Mucosa of descending colon (tissue), 3 donors: ENCODE measurements around the gene CHRDL2. TPM values are rescaled to one million over a fixed set of nuclear protein-coding genes. Genes with fewer than 3 reads are reported as not detected.
A peak's percentile ranks its signal among the peaks of the same experiment; 100 is the strongest.

ENCODE experiments used
- ATAC-seq: fragments of 200-7000 bp; cut with Tn5 transposase; one replicate; pipeline ENCODE4 v1.9.1; 2020; ENCODE audit warnings: mild to moderate bottlenecking, moderate library complexity
- DNase-seq, 3 donors: peaks; one replicate each; pipeline ENCODE4 v3.0.0-alpha.2; 2020
- H3K36me3 ChIP-seq: fragments of 200-600 bp; one replicate; pipeline ENCODE4 v1.8.0; 2021; ENCODE audit warnings: low read depth, mild to moderate bottlenecking
- H3K4me1 ChIP-seq: fragments of 200-600 bp; one replicate; pipeline ENCODE4 v1.8.0; 2021; ENCODE audit warnings: low read depth, mild to moderate bottlenecking
- H3K4me3 ChIP-seq: fragments of 200-600 bp; one replicate; pipeline ENCODE4 v1.8.0; 2021; ENCODE audit warnings: mild to moderate bottlenecking
- H3K9me3 ChIP-seq: fragments of 200-600 bp; one replicate; pipeline ENCODE4 v1.8.0; 2021; ENCODE audit warnings: mild to moderate bottlenecking
- CTCF ChIP-seq: fragments of 200-600 bp; IDR thresholded peaks from one replicate; pipeline ENCODE4 v1.8.0; 2022; ENCODE audit warnings: antibody characterized with exemption, mild to moderate bottlenecking
- intact Hi-C, 2 donors: fragments of 100-400 bp; cut with DNase I in 1 of 2; cut with micrococcal nuclease in 1 of 2; formaldehyde crosslinking; loops; one replicate each; pipeline versions ENCODE4 v1.11.0 to v1.11.1; 2022; cut with DNase I, micrococcal nuclease
- total RNA-seq, 3 donors: library from RNA; stranded (reverse); fragmentation: NEBNext Ultra II Directional in 2 of 3; extraction: Animal tissue kit (Norgen Biotek cat#: 25700) in 2 of 3; gene quantifications; one replicate each; pipeline versions ENCODE4 v1.2.1 to v1.2.4, GENCODE V29; 2021 to 2023
- donor health status: DM: no; HTN: no; CAD: no; lungs with moderate emphysema.
- donor health status: DM: no; HTN: no; CAD: no.
- donor health status: DM: no; HTN: yes; CAD: no.

Gene CHRDL2
- total RNA-seq, 3 donors from 2014 or later, result 41.2 to 52.2 TPM; not detected in 1

GRCh38 chr11:74714904-74715303 is 16.3 kb downstream of the CHRDL2 start:
- H3K4me1 ChIP-seq, result no peaks in the 10 kb centered on the region

GRCh38 chr11:74713686-74714085 is 17.5 kb downstream of the CHRDL2 start:
- intact Hi-C loops, result no loop called here
- no peak overlapping the region for H3K4me3 ChIP-seq
- no peak for ATAC-seq
- no peak for DNase-seq
- no peak for TF ChIP-seq CTCF
- H3K36me3 ChIP-seq, result no peaks in the 10 kb centered on the region
- H3K9me3 ChIP-seq, result no peaks in the 10 kb centered on the region
- H3K4me1 ChIP-seq, result no peaks in the 10 kb centered on the region

More at GRCh38 chr11:74714904-74715303, 16.3 kb downstream of the CHRDL2 start:
- no peak for DNase-seq
- no peak for TF ChIP-seq CTCF
- no peak for ATAC-seq
- H3K36me3 ChIP-seq, result no peaks in the 10 kb centered on the region
- H3K4me3 ChIP-seq, result no peak overlapping the region
- intact Hi-C loops, result no loop called here
- H3K9me3 ChIP-seq, result no peaks in the 10 kb centered on the region

GRCh38 chr11:74710281-74710938 is 20.8 kb downstream of the CHRDL2 start:
- TF ChIP-seq CTCF, result no peak
- no peak overlapping the region for H3K4me3 ChIP-seq
- no peaks in the 10 kb centered on the region for H3K9me3 ChIP-seq
- H3K4me1 ChIP-seq, result peaks cover 5% of the 10 kb centered on the region
- intact Hi-C loops, result no loop called here
- no peak for DNase-seq
- ATAC-seq, result no peak
- no peaks in the 10 kb centered on the region for H3K36me3 ChIP-seq

GRCh38 chr11:74709175-74709574 is 22.1 kb downstream of the CHRDL2 start:
- H3K4me1 ChIP-seq, result peaks cover 5% of the 10 kb centered on the region
- H3K4me3 ChIP-seq, result no peak overlapping the region
- ATAC-seq (no peak), DNase-seq (no peak)
- H3K9me3 ChIP-seq, result no peaks in the 10 kb centered on the region
- intact Hi-C loops, result no loop called here
- TF ChIP-seq CTCF, result no peak
- H3K36me3 ChIP-seq, result no peaks in the 10 kb centered on the region

GRCh38 chr11:74707602-74708510 is 23.4 kb downstream of the CHRDL2 start:
- peaks cover 5% of the 10 kb centered on the region for H3K4me1 ChIP-seq
- H3K9me3 ChIP-seq, result no peaks in the 10 kb centered on the region
- H3K36me3 ChIP-seq, result no peaks in the 10 kb centered on the region
- no peak for TF ChIP-seq CTCF
- no peak overlapping the region for H3K4me3 ChIP-seq
- peak; percentile 57 for ATAC-seq
- intact Hi-C loops, result no loop called here
- no peak for DNase-seq
